Dendritic cell treated with granulocyte-macrophage colony-stimulating factor and Interleukin-4, amounts not matched to agents 40 ng/mL and 50 ng/mL, for 4 days (primary cell): ENCODE data around the gene CDK2.

Experiments used
- H3K27ac Mint-ChIP-seq: one replicate; pipeline ENCODE4 v1.8.0; 2022; ENCODE audit warnings: mild to moderate bottlenecking, mixed read lengths
- H3K27me3 Mint-ChIP-seq: one replicate; pipeline ENCODE4 v1.8.0; 2022; ENCODE audit warnings: mild to moderate bottlenecking, mixed read lengths
- H3K36me3 Mint-ChIP-seq: one replicate; pipeline ENCODE4 v1.8.0; 2022; ENCODE audit warnings: low read depth, mixed read lengths
- H3K4me1 Mint-ChIP-seq: one replicate; pipeline ENCODE4 v1.8.0; 2022; ENCODE audit warnings: low read depth, mixed read lengths
- H3K4me3 Mint-ChIP-seq: one replicate; pipeline ENCODE4 v1.8.0; 2022; ENCODE audit warnings: mild to moderate bottlenecking, moderate library complexity, mixed read lengths
- H3K9me3 Mint-ChIP-seq: one replicate; pipeline ENCODE4 v1.8.0; 2022; ENCODE audit warnings: mixed read lengths
- intact Hi-C: fragments of 100-400 bp; cut with micrococcal nuclease; formaldehyde crosslinking; loops from one replicate; pipeline ENCODE4 v1.15.0; 2022

Gene CDK2

GRCh38 chr12:56021889-56022497 is 55.4 kb downstream of the CDK2 start:
- peak overlapping the region; percentile 76 for H3K27ac Mint-ChIP-seq
- intact Hi-C loops = no loop called here
- H3K4me1 Mint-ChIP-seq = peaks cover 44% of the 10 kb centered on the region
- no peaks in the 10 kb centered on the region for H3K9me3 Mint-ChIP-seq
- H3K27me3 Mint-ChIP-seq = no peaks in the 10 kb centered on the region
- peak overlapping the region; percentile 70 for H3K4me3 Mint-ChIP-seq
- peaks cover 26% of the 10 kb centered on the region for H3K36me3 Mint-ChIP-seq
